Fibroblast of lung (primary cell): ENCODE measurements around the gene KIF2A. TPM values are rescaled to one million over a fixed set of nuclear protein-coding genes. Genes with fewer than 3 reads are reported as not detected.

Experiments
- DNase-seq, 2 donors: peaks; one replicate each; pipeline versions ENCODE4 v3.0.0 to v3.0.0-alpha.2; 2010; ENCODE audit warnings: low read depth in 2 of 2
- H2AFZ ChIP-seq: 2 replicates; pipeline ENCODE4 v1.5.1; 2012; ENCODE audit warnings: low read length, control low read depth, inconsistent platforms
- H3K27ac ChIP-seq: 2 replicates; pipeline ENCODE4 v1.5.1; 2011; ENCODE audit warnings: low read length, control low read depth; ENCODE audit not compliant: insufficient read depth
- H3K27me3 ChIP-seq: 2 replicates; pipeline ENCODE4 v1.5.1; 2011; ENCODE audit warnings: mild to moderate bottlenecking, low read length; ENCODE audit not compliant: control insufficient read depth, insufficient read depth
- H3K36me3 ChIP-seq: 2 replicates; pipeline ENCODE4 v1.5.1; 2011; ENCODE audit warnings: low read length; ENCODE audit not compliant: control insufficient read depth, insufficient read depth
- H3K4me1 ChIP-seq: 2 replicates; pipeline ENCODE4 v1.5.1; 2011; ENCODE audit warnings: low read length; ENCODE audit not compliant: control insufficient read depth, insufficient read depth; ENCODE audit errors: extremely low read depth
- H3K4me2 ChIP-seq: 2 replicates; pipeline ENCODE4 v1.5.1; 2011; ENCODE audit warnings: low read length, control low read depth; ENCODE audit not compliant: insufficient read depth; ENCODE audit errors: extremely low read depth
- H3K4me3 ChIP-seq, 4 experiments: fragments of 200-600 bp in 1 of 4; sonication (generic) in 1 of 4; replicated peaks in 1 of 4; 2 replicates each; pipeline ENCODE4 v1.5.1; 2011 to 2016; ENCODE audit warnings: low read length in 4 of 4, low read depth in 3 of 4, mild to moderate bottlenecking in 3 of 4, control low read depth in 2 of 4, inconsistent platforms in 1 of 4, mixed read lengths in 1 of 4; ENCODE audit not compliant: insufficient read depth in 1 of 4; ENCODE audit errors: control extremely low read depth in 1 of 4
- H3K79me2 ChIP-seq: 2 replicates; pipeline ENCODE4 v1.5.1; 2012; ENCODE audit warnings: mild to moderate bottlenecking, low read length, inconsistent platforms; ENCODE audit not compliant: control insufficient read depth, insufficient read depth
- H3K9ac ChIP-seq: 2 replicates; pipeline ENCODE4 v1.5.1; 2011; ENCODE audit warnings: mild to moderate bottlenecking, low read length, control low read depth; ENCODE audit not compliant: insufficient read depth
- H3K9me3 ChIP-seq: 2 replicates; pipeline ENCODE4 v1.5.1; 2012; ENCODE audit warnings: low read depth, low read length; ENCODE audit not compliant: control insufficient read depth, insufficient read depth
- H4K20me1 ChIP-seq: 2 replicates; pipeline ENCODE4 v1.5.1; 2011; ENCODE audit warnings: low read length; ENCODE audit not compliant: control insufficient read depth, insufficient read depth; ENCODE audit errors: extremely low read depth
- EZH2 ChIP-seq: IDR thresholded peaks from 2 replicates; pipeline ENCODE4 v1.5.1; 2012; ENCODE audit warnings: low read length, control low read depth, mild to moderate bottlenecking; ENCODE audit errors: missing control alignments
- polyA plus RNA-seq, 2 donors: library from polyadenylated mRNA; depleted of rRNA in 1 of 2; stranded (reverse) in 1 of 2; unstranded in 1 of 2; fragments of >200 nt; gene quantifications; 2 replicates each; pipeline ENCODE4 v1.2.1, GENCODE V29; 2011 to 2012; ENCODE audit warnings: missing spikeins in 1 of 2
- total RNA-seq: library from RNA; depleted of rRNA; stranded (reverse); fragments of >200 nt; gene quantifications from 2 replicates; pipeline ENCODE4 v1.2.1, GENCODE V29; 2014
- TF ChIP-seq, protein P1 (sequence below), 2 donors: IDR thresholded peaks in 1 of 2; conservative IDR thresholded peaks in 1 of 2; 1 replicate in 1 of 2; 2 replicates in 1 of 2; pipeline ENCODE4 v1.5.1; 2011 to 2012; ENCODE audit warnings: low read length in 2 of 2, control low read depth in 1 of 2, inconsistent platforms in 1 of 2, low read depth in 1 of 2, mild to moderate bottlenecking in 1 of 2

Gene KIF2A
- total and polyA plus RNA-seq, 2 donors (not counting 1 experiment from before 2014, with no cell fraction given): 43.7 to 59.3 TPM

DNA sequence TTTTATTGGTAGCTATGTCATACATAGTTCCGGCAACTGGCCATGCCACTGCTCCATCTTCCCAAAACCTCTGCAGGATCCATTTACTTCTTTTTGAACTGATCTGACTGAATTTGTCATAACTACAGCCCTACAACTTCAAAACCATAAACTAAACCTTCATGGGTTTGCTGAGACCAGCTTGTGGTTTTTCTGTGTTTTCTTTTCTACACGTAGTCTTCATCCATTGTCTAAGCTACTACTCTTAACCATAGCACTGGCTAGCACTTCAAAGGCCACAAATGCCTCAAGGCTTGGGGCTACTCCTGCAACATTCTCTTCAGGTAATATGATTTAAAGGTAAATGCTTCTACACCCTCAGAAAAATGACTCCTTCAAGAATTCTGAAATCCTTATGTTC lies 9.0 kb upstream of the KIF2A start:
- H3K79me2 ChIP-seq: no peaks in the 10 kb centered on the region
- H3K9me3 ChIP-seq: no peaks in the 10 kb centered on the region
- no peaks in the 10 kb centered on the region for H3K36me3 ChIP-seq
- no peaks in the 10 kb centered on the region for H3K27me3 ChIP-seq
- H4K20me1 ChIP-seq: peaks cover 2% of the 10 kb centered on the region
- no peak overlapping the region for H3K9ac ChIP-seq
- H3K4me2 ChIP-seq: no peak overlapping the region
- no peak overlapping the region for H2AFZ ChIP-seq
- no peaks in the 10 kb centered on the region for H3K4me1 ChIP-seq
- TF ChIP-seq, protein P1, sequence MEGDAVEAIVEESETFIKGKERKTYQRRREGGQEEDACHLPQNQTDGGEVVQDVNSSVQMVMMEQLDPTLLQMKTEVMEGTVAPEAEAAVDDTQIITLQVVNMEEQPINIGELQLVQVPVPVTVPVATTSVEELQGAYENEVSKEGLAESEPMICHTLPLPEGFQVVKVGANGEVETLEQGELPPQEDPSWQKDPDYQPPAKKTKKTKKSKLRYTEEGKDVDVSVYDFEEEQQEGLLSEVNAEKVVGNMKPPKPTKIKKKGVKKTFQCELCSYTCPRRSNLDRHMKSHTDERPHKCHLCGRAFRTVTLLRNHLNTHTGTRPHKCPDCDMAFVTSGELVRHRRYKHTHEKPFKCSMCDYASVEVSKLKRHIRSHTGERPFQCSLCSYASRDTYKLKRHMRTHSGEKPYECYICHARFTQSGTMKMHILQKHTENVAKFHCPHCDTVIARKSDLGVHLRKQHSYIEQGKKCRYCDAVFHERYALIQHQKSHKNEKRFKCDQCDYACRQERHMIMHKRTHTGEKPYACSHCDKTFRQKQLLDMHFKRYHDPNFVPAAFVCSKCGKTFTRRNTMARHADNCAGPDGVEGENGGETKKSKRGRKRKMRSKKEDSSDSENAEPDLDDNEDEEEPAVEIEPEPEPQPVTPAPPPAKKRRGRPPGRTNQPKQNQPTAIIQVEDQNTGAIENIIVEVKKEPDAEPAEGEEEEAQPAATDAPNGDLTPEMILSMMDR (conservative IDR thresholded peaks at IDR 0.05 in 1 of 2, IDR thresholded peaks at IDR 0.05 in 1 of 2; ENCODE audit: low read depth in 1 of 2, low read length in 2 of 2): no peak
- TF ChIP-seq EZH2: no peak
- DNase-seq: peak in 1 of 2 donors; percentile 11
- H3K4me3 ChIP-seq: no peak overlapping the region
- no peak overlapping the region for H3K27ac ChIP-seq

DNA sequence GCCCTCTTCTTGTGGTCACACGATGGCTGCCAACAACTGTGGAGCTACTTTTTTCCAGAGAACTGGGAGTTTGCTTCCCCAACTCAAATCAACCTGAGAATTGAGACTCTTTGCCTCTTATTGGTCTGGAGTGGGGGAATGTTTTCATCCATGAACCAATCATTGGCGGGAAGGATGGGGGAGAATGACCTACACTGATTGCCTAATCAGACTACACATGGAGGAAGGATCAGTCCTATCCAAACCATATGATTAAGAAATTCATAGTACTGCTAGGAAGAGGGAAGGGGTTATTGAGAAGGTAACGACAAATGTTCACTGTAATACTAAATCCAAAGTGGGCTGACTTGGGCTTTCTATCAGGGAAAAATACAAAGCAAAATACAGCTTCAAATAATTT lies 7.9 kb upstream of the KIF2A start:
- Histone ChIP-seq H3K79me2 (no peaks in the 10 kb centered on the region), H3K4me3 (no peak overlapping the region), H3K27ac (no peak overlapping the region), H3K4me2 (no peak overlapping the region), H3K36me3 (no peaks in the 10 kb centered on the region), H4K20me1 (peaks cover 2% of the 10 kb centered on the region), H3K27me3 (no peaks in the 10 kb centered on the region), H2AFZ (no peak overlapping the region), H3K4me1 (no peaks in the 10 kb centered on the region), H3K9ac (no peak overlapping the region), H3K9me3 (no peaks in the 10 kb centered on the region)
- no peak for DNase-seq
- TF ChIP-seq EZH2: no peak
- TF ChIP-seq, protein P1 (conservative IDR thresholded peaks at IDR 0.05 in 1 of 2, IDR thresholded peaks at IDR 0.05 in 1 of 2; ENCODE audit: low read depth in 1 of 2, low read length in 2 of 2): no peak

DNA sequence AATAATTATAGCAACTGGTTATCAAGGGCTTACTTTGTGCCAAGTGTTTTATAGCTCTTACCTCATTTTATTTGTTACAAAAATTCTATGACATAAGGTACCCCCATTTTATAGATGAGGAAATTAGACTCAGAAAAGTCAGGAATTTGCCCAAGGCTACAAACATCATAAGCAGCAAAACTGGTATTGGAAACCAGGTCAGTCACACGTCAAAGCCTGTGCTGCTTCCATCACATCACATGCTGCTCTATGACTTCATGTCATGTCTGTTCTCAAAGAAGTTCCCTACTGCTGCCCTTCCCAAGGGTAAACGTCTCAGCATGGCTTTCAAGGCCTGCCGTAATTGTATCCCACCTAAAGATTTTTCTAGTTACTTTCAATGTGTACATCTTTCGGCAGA lies 6.9 kb upstream of the KIF2A start:
- Histone ChIP-seq H3K4me2 (no peak overlapping the region), H3K9ac (no peak overlapping the region), H3K27me3 (no peaks in the 10 kb centered on the region), H3K27ac (no peak overlapping the region), H3K36me3 (no peaks in the 10 kb centered on the region), H3K4me1 (no peaks in the 10 kb centered on the region), H4K20me1 (peaks cover 2% of the 10 kb centered on the region), H3K9me3 (no peaks in the 10 kb centered on the region), H3K79me2 (no peaks in the 10 kb centered on the region), H3K4me3 (no peak overlapping the region), H2AFZ (no peak overlapping the region)
- TF ChIP-seq, protein P1 (conservative IDR thresholded peaks at IDR 0.05 in 1 of 2, IDR thresholded peaks at IDR 0.05 in 1 of 2; ENCODE audit: low read depth in 1 of 2, low read length in 2 of 2): no peak
- no peak for TF ChIP-seq EZH2
- DNase-seq: no peak
